Psoas muscle (tissue), 8 donors: Measurements from ENCODE around the gene PHOSPHO1. TPM values are rescaled to one million over a fixed set of nuclear protein-coding genes. Genes with fewer than 3 reads are reported as not detected.

Experiments used
- ATAC-seq, 4 donors: fragments of 200-7000 bp; cut with Tn5 transposase; one replicate each; pipeline ENCODE4 v1.9.1; 2020; ENCODE audit warnings: moderate library complexity in 3 of 4, mild to moderate bottlenecking in 2 of 4
- DNase-seq, 2 donors: peaks; one replicate each; pipeline ENCODE4 v3.0.0-alpha.2; 2020
- H3K27ac ChIP-seq: fragments of 200-600 bp; one replicate; pipeline ENCODE4 v1.8.0; 2022
- H3K27me3 ChIP-seq, 3 donors: fragments of 200-600 bp in 1 of 3; one replicate each; pipeline versions ENCODE4 v1.6.1 to v1.8.0; 2013 to 2022; ENCODE audit warnings: low read length in 2 of 3, mild to moderate bottlenecking in 2 of 3, moderate library complexity in 1 of 3; ENCODE audit not compliant: insufficient read depth in 3 of 3
- H3K36me3 ChIP-seq, 2 donors: fragments of 200-600 bp in 1 of 2; one replicate each; pipeline versions ENCODE4 v1.6.1 to v1.8.0; 2013 to 2022; ENCODE audit warnings: low read depth in 1 of 2, mild to moderate bottlenecking in 1 of 2, moderate library complexity in 1 of 2; ENCODE audit not compliant: insufficient read depth in 1 of 2
- H3K4me1 ChIP-seq: fragments of 200-600 bp; one replicate; pipeline ENCODE4 v1.8.0; 2022
- H3K4me3 ChIP-seq: fragments of 200-600 bp; one replicate; pipeline ENCODE4 v1.8.0; 2022; ENCODE audit warnings: mild to moderate bottlenecking
- H3K9me3 ChIP-seq: fragments of 200-600 bp; one replicate; pipeline ENCODE4 v1.8.0; 2022
- WGBS, 3 donors: extraction: QIAGEN DNeasy Blood & Tissue Kit; methylation state at CpG; one replicate each; pipeline versions ENCODE4 v1.1.6 to v1.1.7; 2013; 5-methylcytosine and 5-hydroxymethylcytosine counted together
- intact Hi-C, 2 donors: fragments of 100-400 bp; cut with DNase I; formaldehyde crosslinking; loops; one replicate each; pipeline versions ENCODE4 v1.11.0 to v1.14.2; 2022
- polyA plus RNA-seq, 3 donors: library from polyadenylated mRNA; stranded (reverse); fragments of 200-250 nt; gene quantifications; one replicate each; pipeline ENCODE4 v1.2.3, GENCODE V29; 2013
- total RNA-seq, 4 donors: library from RNA; stranded (reverse); fragmentation: NEBNext Ultra II Directional in 2 of 4; extraction: Animal tissue kit (Norgen Biotek cat#: 25700) in 2 of 4; gene quantifications; one replicate each; pipeline versions ENCODE4 v1.2.1 to v1.2.4, GENCODE V29; 2021 to 2023
- TF ChIP-seq, protein P1 (sequence below): fragments of 200-600 bp; IDR thresholded peaks from one replicate; pipeline ENCODE4 v1.8.0; 2022; ENCODE audit warnings: antibody characterized with exemption
- donor health status: healthy with polysubstance abuse.
- donor health status: DM: no; HTN: no; CAD: no; lungs with moderate emphysema.
- donor health status: Bipolar disorder and iron deficiency.
- donor health status: healthy.
- donor health status: DM: yes; HTN: yes; CAD: no.
- donor health status: DM: no; HTN: no; CAD: no.
- donor health status: DM: no; HTN: no; CAD: no.
- donor health status: DM: yes; HTN: yes; CAD: no.

PHOSPHO1 gene
- total and polyA plus RNA-seq, 7 donors: 0.30 to 4.2 (median 0.70) TPM

DNA sequence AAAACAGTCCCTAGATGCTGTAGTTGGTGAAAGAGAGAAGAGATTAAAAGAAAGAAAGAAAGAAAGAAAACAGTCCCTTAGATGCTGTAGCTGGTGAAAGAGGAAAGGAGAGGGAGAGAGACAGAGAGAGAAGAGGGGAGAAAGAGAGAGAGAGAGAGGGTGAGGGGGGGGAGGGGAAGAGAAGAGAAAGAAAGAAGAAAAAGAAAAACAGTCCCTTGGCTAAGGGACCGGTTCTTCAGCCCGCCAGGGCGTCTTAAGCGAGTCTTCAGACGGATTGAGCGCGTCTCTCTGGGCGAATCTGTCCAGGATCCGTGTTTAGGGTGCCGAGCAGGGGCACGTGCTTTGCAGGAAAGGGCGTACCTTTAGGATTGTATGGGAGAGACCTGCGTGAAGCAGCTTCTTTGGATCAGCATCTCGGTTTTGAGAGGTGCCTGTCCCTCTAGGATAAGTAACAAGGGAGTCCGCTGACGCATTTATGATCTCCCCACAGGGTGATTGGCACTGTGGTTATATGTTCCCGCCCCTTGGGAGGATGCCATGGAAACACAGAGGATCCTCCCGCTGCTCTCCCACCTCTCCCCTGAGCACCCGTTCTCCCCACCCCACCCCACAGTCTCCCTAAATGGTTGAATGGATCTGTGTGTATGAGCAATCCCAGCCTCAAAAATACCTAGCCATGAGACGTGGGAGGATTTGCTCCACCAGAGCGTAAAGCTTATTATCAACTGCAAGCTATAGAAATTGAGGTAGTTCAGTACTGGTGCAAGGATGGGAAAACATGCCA is 36.9 kb downstream of the PHOSPHO1 start:
- intact Hi-C loops: loop anchor here in 1 of 2 donors (5.0 kb wide), 1 partner anchor 34 kb away; no protein-coding TSS in a partner anchor
- ATAC-seq (no peak), DNase-seq (peak; percentile 35 to 56)
- peak overlapping the region; percentile 95 for H3K27ac ChIP-seq
- WGBS, 3 donors: 9% methylated on average over 21 of the region's 21 CpGs
- H3K27me3 ChIP-seq: no peaks in the 10 kb centered on the region
- H3K36me3 ChIP-seq: no peaks in the 10 kb centered on the region
- no peaks in the 10 kb centered on the region for H3K9me3 ChIP-seq
- H3K4me3 ChIP-seq: peak overlapping the region; percentile 86
- H3K4me1 ChIP-seq: no peaks in the 10 kb centered on the region
- TF ChIP-seq, protein P1, sequence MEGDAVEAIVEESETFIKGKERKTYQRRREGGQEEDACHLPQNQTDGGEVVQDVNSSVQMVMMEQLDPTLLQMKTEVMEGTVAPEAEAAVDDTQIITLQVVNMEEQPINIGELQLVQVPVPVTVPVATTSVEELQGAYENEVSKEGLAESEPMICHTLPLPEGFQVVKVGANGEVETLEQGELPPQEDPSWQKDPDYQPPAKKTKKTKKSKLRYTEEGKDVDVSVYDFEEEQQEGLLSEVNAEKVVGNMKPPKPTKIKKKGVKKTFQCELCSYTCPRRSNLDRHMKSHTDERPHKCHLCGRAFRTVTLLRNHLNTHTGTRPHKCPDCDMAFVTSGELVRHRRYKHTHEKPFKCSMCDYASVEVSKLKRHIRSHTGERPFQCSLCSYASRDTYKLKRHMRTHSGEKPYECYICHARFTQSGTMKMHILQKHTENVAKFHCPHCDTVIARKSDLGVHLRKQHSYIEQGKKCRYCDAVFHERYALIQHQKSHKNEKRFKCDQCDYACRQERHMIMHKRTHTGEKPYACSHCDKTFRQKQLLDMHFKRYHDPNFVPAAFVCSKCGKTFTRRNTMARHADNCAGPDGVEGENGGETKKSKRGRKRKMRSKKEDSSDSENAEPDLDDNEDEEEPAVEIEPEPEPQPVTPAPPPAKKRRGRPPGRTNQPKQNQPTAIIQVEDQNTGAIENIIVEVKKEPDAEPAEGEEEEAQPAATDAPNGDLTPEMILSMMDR: no peak

DNA sequence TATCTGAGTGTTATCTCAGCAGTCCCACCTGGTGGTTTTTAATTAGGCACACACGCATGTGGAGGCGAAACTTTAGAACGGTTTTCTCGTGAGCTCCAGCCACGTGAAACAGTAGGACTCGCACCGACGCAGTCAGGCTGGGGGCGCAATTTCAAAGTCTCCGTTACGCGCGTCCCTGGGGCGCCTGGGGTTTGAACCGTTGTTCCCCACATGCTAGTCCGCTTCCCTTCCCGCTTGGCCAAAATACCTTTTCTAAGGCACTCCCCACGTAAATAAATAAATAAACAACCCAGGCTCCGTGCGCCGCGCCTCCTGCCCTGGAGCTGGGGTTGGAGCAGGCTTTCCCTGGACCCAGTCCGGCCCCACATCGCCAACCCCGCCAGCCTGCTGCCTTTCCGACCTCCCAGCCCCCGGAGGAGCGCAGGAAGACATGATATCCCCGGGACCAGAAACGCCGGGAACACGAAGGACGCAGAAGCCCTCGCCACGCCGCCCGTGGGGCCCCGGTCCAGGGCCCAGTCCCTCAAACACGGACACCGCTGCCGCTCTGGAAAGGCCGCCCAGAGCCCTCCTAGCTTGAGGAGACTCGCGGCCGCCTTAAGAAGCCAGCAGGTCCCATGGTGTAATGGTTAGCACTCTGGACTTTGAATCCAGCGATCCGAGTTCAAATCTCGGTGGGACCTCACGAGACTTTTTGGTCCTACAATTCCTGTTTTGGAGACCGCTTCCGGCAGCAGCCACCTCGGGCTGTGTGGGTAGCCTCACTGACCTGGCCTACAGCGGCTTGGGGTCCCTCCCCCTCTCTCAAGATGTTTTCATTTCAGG is 38.5 kb downstream of the PHOSPHO1 start:
- Histone ChIP-seq H3K4me1 (no peaks in the 10 kb centered on the region), H3K27me3 (no peaks in the 10 kb centered on the region), H3K27ac (peak overlapping the region; percentile 95), H3K36me3 (no peaks in the 10 kb centered on the region), H3K9me3 (no peaks in the 10 kb centered on the region), H3K4me3 (peak overlapping the region; percentile 86)
- ATAC-seq (peak; percentile 86 to 93 (median 87)), DNase-seq (peak; percentile 88 to 95)
- TF ChIP-seq, protein P1: no peak
- WGBS, 3 donors: 0 to 1% (median 0%) methylated on average over 49 to 53 of the region's 53 CpGs
- intact Hi-C loops: loop anchor here in 1 of 2 donors (5.0 kb wide), 1 partner anchor 35 kb away; no protein-coding TSS in a partner anchor

DNA sequence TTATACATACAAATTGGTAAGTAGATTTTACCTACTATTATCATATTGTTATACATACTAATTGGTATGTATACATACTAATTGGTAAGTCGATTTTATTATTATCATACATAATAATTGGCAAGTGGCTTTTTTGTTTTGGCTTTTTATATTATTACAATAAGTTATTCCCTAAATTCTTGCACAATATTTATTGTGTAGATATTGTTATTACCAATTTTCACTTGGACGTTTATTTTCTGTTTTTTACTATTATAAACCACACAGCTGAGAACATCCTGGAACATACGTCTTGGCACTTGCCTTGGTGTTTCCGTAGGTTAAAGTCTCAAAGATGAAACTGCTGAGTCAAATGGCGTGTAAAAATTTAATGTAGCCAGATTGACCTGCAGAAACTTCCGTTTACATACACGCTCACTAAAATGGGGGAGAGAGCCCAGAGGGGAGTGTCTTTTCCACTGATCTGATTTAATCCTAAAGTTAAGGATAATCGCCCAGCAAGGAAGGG is 39.1 kb downstream of the PHOSPHO1 start:
- DNase-seq (no peak), ATAC-seq (no peak)
- Histone ChIP-seq H3K27me3 (no peaks in the 10 kb centered on the region), H3K27ac (peak overlapping the region; percentile 95), H3K4me3 (peak overlapping the region; percentile 86), H3K9me3 (no peaks in the 10 kb centered on the region), H3K36me3 (no peaks in the 10 kb centered on the region), H3K4me1 (no peaks in the 10 kb centered on the region)
- intact Hi-C loops: loop anchor here in 1 of 2 donors (5.0 kb wide), 1 partner anchor 36 kb away; no protein-coding TSS in a partner anchor
- WGBS, 3 donors: 8 to 9% (median 8%) methylated on average over 8 of the region's 8 CpGs
- TF ChIP-seq, protein P1: no peak

DNA sequence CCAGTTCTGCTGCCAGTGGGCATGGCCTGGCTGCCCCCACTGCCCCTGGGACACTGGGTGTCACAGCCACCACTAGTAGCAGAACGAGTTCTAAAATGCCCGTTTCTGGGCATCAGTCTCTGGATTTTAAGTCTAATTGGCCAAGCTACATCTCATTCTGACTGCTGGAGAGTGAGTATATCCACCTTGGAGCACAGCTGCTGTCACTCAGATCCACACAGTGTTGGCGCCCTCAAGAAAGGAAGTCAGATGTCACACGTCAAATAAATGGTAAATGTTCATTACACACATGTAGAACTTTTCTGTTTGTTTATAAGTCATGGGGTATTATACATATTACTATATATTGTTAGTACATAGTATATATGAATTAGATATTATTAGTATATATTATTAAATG is 39.7 kb downstream of the PHOSPHO1 start:
- H3K4me3 ChIP-seq: no peak overlapping the region
- H3K36me3 ChIP-seq: no peaks in the 10 kb centered on the region
- no peak for DNase-seq
- WGBS, 3 donors: 42 to 53% (median 44%) methylated on average over 4 of the region's 4 CpGs
- peak overlapping the region; percentile 95 for H3K27ac ChIP-seq
- intact Hi-C loops: loop anchor here in 1 of 2 donors (5.0 kb wide), 1 partner anchor 36 kb away; no protein-coding TSS in a partner anchor
- no peak for ATAC-seq
- TF ChIP-seq, protein P1: no peak
- H3K27me3 ChIP-seq: no peaks in the 10 kb centered on the region
- H3K4me1 ChIP-seq: no peaks in the 10 kb centered on the region
- no peaks in the 10 kb centered on the region for H3K9me3 ChIP-seq
